ENCODE measurements around the gene MGAT3.

DNA sequence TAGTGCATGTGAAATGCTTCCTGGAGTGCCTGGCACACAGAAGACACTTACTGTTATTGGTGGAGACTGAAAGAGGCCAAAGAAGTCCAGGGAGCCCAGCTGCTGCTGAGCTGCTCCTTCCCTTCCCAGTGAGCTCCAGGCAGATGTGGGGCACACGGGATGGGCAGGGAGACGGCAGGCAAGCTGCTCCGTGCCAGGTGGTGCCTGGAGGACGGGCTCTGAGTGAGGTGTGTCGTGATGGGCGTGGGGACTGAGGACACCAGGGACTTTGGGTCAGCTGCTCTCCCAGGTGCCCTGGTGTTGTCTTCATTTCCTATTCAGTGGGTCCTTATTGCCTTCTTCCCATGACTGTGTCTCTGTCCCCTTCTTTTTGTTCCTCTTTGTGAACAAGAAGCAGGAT, 37.7 kb upstream of the MGAT3 start:
- TF ChIP-seq, protein P1, sequence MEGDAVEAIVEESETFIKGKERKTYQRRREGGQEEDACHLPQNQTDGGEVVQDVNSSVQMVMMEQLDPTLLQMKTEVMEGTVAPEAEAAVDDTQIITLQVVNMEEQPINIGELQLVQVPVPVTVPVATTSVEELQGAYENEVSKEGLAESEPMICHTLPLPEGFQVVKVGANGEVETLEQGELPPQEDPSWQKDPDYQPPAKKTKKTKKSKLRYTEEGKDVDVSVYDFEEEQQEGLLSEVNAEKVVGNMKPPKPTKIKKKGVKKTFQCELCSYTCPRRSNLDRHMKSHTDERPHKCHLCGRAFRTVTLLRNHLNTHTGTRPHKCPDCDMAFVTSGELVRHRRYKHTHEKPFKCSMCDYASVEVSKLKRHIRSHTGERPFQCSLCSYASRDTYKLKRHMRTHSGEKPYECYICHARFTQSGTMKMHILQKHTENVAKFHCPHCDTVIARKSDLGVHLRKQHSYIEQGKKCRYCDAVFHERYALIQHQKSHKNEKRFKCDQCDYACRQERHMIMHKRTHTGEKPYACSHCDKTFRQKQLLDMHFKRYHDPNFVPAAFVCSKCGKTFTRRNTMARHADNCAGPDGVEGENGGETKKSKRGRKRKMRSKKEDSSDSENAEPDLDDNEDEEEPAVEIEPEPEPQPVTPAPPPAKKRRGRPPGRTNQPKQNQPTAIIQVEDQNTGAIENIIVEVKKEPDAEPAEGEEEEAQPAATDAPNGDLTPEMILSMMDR (IDR thresholded peaks at IDR 0.05; ENCODE audit: insufficient read depth, low read length, poor library complexity, severe bottlenecking) = no peak
- TF ChIP-seq EZH2phosphoT487 (conservative IDR thresholded peaks at IDR 0.05; ENCODE audit: low read length) = no peak

All from SU-DHL-6 (cell line).